ENCODE results near the gene APOA1.

The APOA1 gene

GRCh38 chr11:116837231-116838091 lies at the start of gene APOA1:
Gene APOA1 (minus strand): TSS chr11:116837622. CDS start chr11:116837387, 235 bp downstream.
- DNase-seq (ENCODE audit: low read depth), result no peak

- no peak for DNase-seq (ENCODE audit: low read depth)
These were observed 48.7 kb upstream of the APOA1 start for GRCh38 chr11:116885951-116886655.

GRCh38 chr11:116882386-116882785 lies 45.0 kb upstream of the APOA1 start:
- DNase-seq (ENCODE audit: low read depth), result no peak

- no peak for DNase-seq (ENCODE audit: low read depth)
These were observed 43.7 kb upstream of the APOA1 start for GRCh38 chr11:116881143-116881542.

- DNase-seq (ENCODE audit: low read depth), result no peak
These were observed 42.6 kb upstream of the APOA1 start for GRCh38 chr11:116879800-116880625.

GRCh38 chr11:116876656-116877055 lies 39.2 kb upstream of the APOA1 start:
- no peak for DNase-seq (ENCODE audit: low read depth)

GRCh38 chr11:116875194-116875593 lies 37.8 kb upstream of the APOA1 start:
- no peak for DNase-seq (ENCODE audit: low read depth)

- no peak for DNase-seq (ENCODE audit: low read depth)
These were observed 36.8 kb upstream of the APOA1 start for GRCh38 chr11:116874251-116874650.

- DNase-seq (ENCODE audit: low read depth), result no peak
These were observed 36.0 kb upstream of the APOA1 start for GRCh38 chr11:116873381-116873780.

- DNase-seq (ENCODE audit: low read depth), result no peak
These were observed 33.8 kb upstream of the APOA1 start for GRCh38 chr11:116871248-116871647.

- no peak for DNase-seq (ENCODE audit: low read depth)
These were observed 32.6 kb upstream of the APOA1 start for GRCh38 chr11:116870054-116870453.

GRCh38 chr11:116869610-116870009 lies 32.2 kb upstream of the APOA1 start:
- DNase-seq (ENCODE audit: low read depth), result no peak

- DNase-seq (ENCODE audit: low read depth), result no peak
These were observed 30.6 kb upstream of the APOA1 start for GRCh38 chr11:116868066-116868465.

- no peak for DNase-seq (ENCODE audit: low read depth)
These were observed 30.2 kb upstream of the APOA1 start for GRCh38 chr11:116867619-116868018.

- DNase-seq (ENCODE audit: low read depth), result no peak
These were observed 29.5 kb upstream of the APOA1 start for GRCh38 chr11:116866804-116867455.

GRCh38 chr11:116865696-116866095 lies 28.3 kb upstream of the APOA1 start:
- DNase-seq (ENCODE audit: low read depth), result no peak

GRCh38 chr11:116864531-116864930 lies 27.1 kb upstream of the APOA1 start:
- DNase-seq (ENCODE audit: low read depth), result no peak

GRCh38 chr11:116862951-116863350 lies 25.5 kb upstream of the APOA1 start:
- DNase-seq (ENCODE audit: low read depth), result no peak

GRCh38 chr11:116862185-116862584 lies 24.8 kb upstream of the APOA1 start:
- DNase-seq (ENCODE audit: low read depth), result no peak

- no peak for DNase-seq (ENCODE audit: low read depth)
These were observed 24.1 kb upstream of the APOA1 start for GRCh38 chr11:116861539-116861938.

GRCh38 chr11:116860303-116860702 lies 22.9 kb upstream of the APOA1 start:
- no peak for DNase-seq (ENCODE audit: low read depth)

- DNase-seq (ENCODE audit: low read depth), result no peak
These were observed 21.8 kb upstream of the APOA1 start for GRCh38 chr11:116859175-116859574.

All from T-helper 22 cell (primary cell).